H1 (cell line): Measurements from ENCODE around the gene VAMP2. TPM values are rescaled to one million over a fixed set of nuclear protein-coding genes. Genes with fewer than 3 reads are reported as not detected.

Experiments used
- CTCF ChIA-PET: fragments of 300-600 bp; sonication (Branson Sonifier 250); formaldehyde crosslinking; loops from one replicate; lab custom pipeline; 2021; ENCODE audit not compliant: partially characterized antibody; lab: Charles Lee
- POLR2A ChIA-PET: fragments of 300-600 bp; sonication (Branson Sonifier 250); formaldehyde crosslinking; loops from one replicate; lab custom pipeline; 2021; ENCODE audit warnings: inconsistent platforms; ENCODE audit not compliant: partially characterized antibody; lab: Charles Lee
- DNase-seq, 2 experiments: peaks; one replicate each; pipeline versions ENCODE4 v3.0.0 to v3.0.0-alpha.2; 2010 to 2022; ENCODE audit warnings: low spot score in 2 of 2, low read depth in 1 of 2, mixed read lengths in 1 of 2
- FAIRE-seq: peaks from 2 replicates; lab custom pipeline; 2011; peaks lifted over from hg19 to GRCh38; lab: Jason Lieb, UNC
- H2AFZ ChIP-seq: 2 replicates; pipeline ENCODE4 v1.8.1; 2012; ENCODE audit warnings: low read length, inconsistent platforms
- H2AK5ac ChIP-seq: 2 replicates; pipeline ENCODE4 v1.6.1; 2013; ENCODE audit warnings: low read depth, low read length
- H2BK120ac ChIP-seq: replicated peaks from 2 replicates; pipeline ENCODE3; 2013; ENCODE audit warnings: low read depth, low read length, inconsistent platforms
- H2BK12ac ChIP-seq: 2 replicates; pipeline ENCODE4 v1.6.1; 2013; ENCODE audit warnings: low read depth, low read length
- H2BK15ac ChIP-seq: 2 replicates; pipeline ENCODE4 v1.6.1; 2013; ENCODE audit warnings: low read length
- H2BK20ac ChIP-seq: 2 replicates; pipeline ENCODE4 v1.6.1; 2013; ENCODE audit warnings: low read length
- H2BK5ac ChIP-seq: 2 replicates; pipeline ENCODE4 v1.6.1; 2013; ENCODE audit warnings: low read depth, low read length
- H3K14ac ChIP-seq: 2 replicates; pipeline ENCODE4 v1.6.1; 2013; ENCODE audit warnings: inconsistent platforms; ENCODE audit not compliant: insufficient read length
- H3K18ac ChIP-seq: 2 replicates; pipeline ENCODE4 v1.6.1; 2013; ENCODE audit warnings: low read length; ENCODE audit errors: extremely low read depth
- H3K23ac ChIP-seq: 2 replicates; pipeline ENCODE4 v1.6.1; 2013; ENCODE audit warnings: inconsistent platforms; ENCODE audit not compliant: insufficient read length
- H3K23me2 ChIP-seq: 2 replicates; pipeline ENCODE4 v1.6.1; 2013; ENCODE audit warnings: low read depth, low read length
- H3K27ac ChIP-seq: 2 replicates; pipeline ENCODE4 v1.6.1; 2011; ENCODE audit warnings: low read depth, low read length, inconsistent platforms
- H3K27me3 ChIP-seq, 4 experiments: replicated peaks in 1 of 4; 1 replicate in 1 of 4; 2 replicates in 3 of 4; pipeline versions ENCODE4 v1.6.1 to v1.8.1; 2011 to 2013; ENCODE audit warnings: low read length in 3 of 4, mild to moderate bottlenecking in 3 of 4, inconsistent platforms in 2 of 4, mixed read lengths in 2 of 4, moderate library complexity in 1 of 4; ENCODE audit not compliant: control insufficient read depth in 3 of 4, insufficient read depth in 3 of 4; ENCODE audit errors: extremely low read depth in 1 of 4
- H3K36me3 ChIP-seq, 4 experiments: 2 replicates each; pipeline versions ENCODE4 v1.6.1 to v1.8.1; 2011 to 2013; ENCODE audit warnings: mild to moderate bottlenecking in 4 of 4, low read length in 3 of 4, moderate library complexity in 2 of 4, control low read depth in 1 of 4, inconsistent platforms in 1 of 4; ENCODE audit not compliant: insufficient read depth in 4 of 4, control insufficient read depth in 2 of 4
- H3K4ac ChIP-seq: replicated peaks from 2 replicates; pipeline ENCODE3; 2013; ENCODE audit warnings: low read length, low read depth, mixed read lengths, inconsistent platforms; ENCODE audit not compliant: insufficient read length
- H3K4me1 ChIP-seq, 4 experiments: replicated peaks in 1 of 4; 1 replicate in 1 of 4; 2 replicates in 3 of 4; pipeline versions ENCODE4 v1.6.1 to v1.8.1; 2011 to 2013; ENCODE audit warnings: low read length in 3 of 4, inconsistent platforms in 2 of 4, mixed read lengths in 1 of 4; ENCODE audit not compliant: insufficient read depth in 4 of 4, control insufficient read depth in 3 of 4
- H3K4me2 ChIP-seq, 2 experiments: 2 replicates each; pipeline versions ENCODE4 v1.6.1 to v1.8.1; 2011 to 2013; ENCODE audit warnings: low read depth in 2 of 2, low read length in 2 of 2, control low read depth in 1 of 2, inconsistent platforms in 1 of 2, mild to moderate bottlenecking in 1 of 2; ENCODE audit not compliant: insufficient read depth in 1 of 2
- H3K4me3 ChIP-seq, 4 experiments: fragments of 200-600, 300-600 bp in 1 of 4; sonication (generic), shearing (Covaris generic), sonication (Bioruptor Twin) in 1 of 4; 2 replicates each; pipeline versions ENCODE4 v1.5.1 to v1.8.1; 2011 to 2016; ENCODE audit warnings: low read length in 4 of 4, low read depth in 3 of 4, control low read depth in 2 of 4, inconsistent platforms in 2 of 4, mild to moderate bottlenecking in 2 of 4, mixed read lengths in 1 of 4, moderate library complexity in 1 of 4; ENCODE audit not compliant: insufficient read depth in 2 of 4; ENCODE audit errors: extremely low read depth in 1 of 4
- H3K56ac ChIP-seq: replicated peaks from 2 replicates; pipeline ENCODE3; 2013; ENCODE audit warnings: low read depth, mild to moderate bottlenecking, mixed read lengths, low read length, inconsistent platforms; ENCODE audit not compliant: insufficient read length
- H3K79me1 ChIP-seq: 2 replicates; pipeline ENCODE4 v1.6.1; 2013; ENCODE audit warnings: low read depth, low read length, control low read depth
- H3K79me2 ChIP-seq, 2 experiments: 2 replicates each; pipeline versions ENCODE4 v1.6.1 to v1.8.1; 2012 to 2013; ENCODE audit warnings: low read length in 2 of 2, mild to moderate bottlenecking in 2 of 2, inconsistent platforms in 1 of 2; ENCODE audit not compliant: insufficient read depth in 2 of 2, control insufficient read depth in 1 of 2
- H3K9ac ChIP-seq, 4 experiments: replicated peaks in 1 of 4; 1 replicate in 1 of 4; 2 replicates in 3 of 4; pipeline versions ENCODE4 v1.6.1 to v1.8.1; 2011 to 2013; ENCODE audit warnings: low read depth in 3 of 4, low read length in 3 of 4, control low read depth in 2 of 4, mild to moderate bottlenecking in 2 of 4, moderate library complexity in 2 of 4, inconsistent platforms in 1 of 4; ENCODE audit errors: extremely low read depth in 1 of 4
- H3K9me3 ChIP-seq, 2 experiments: 2 replicates each; pipeline versions ENCODE4 v1.6.1 to v1.8.1; 2012 to 2013; ENCODE audit warnings: mild to moderate bottlenecking in 2 of 2, moderate library complexity in 2 of 2, control low read depth in 1 of 2, inconsistent platforms in 1 of 2, low read depth in 1 of 2, low read length in 1 of 2, mixed read lengths in 1 of 2; ENCODE audit not compliant: insufficient read depth in 2 of 2
- H4K20me1 ChIP-seq, 2 experiments: replicated peaks in 1 of 2; 2 replicates each; pipeline versions ENCODE3 to v1.8.1; 2011 to 2013; ENCODE audit warnings: inconsistent platforms in 2 of 2, low read length in 2 of 2, mild to moderate bottlenecking in 1 of 2; ENCODE audit not compliant: insufficient read depth in 2 of 2, control insufficient read depth in 1 of 2
- H4K5ac ChIP-seq: 2 replicates; pipeline ENCODE4 v1.6.1; 2013; ENCODE audit warnings: low read length, low read depth, mixed read lengths, inconsistent platforms; ENCODE audit not compliant: insufficient read length
- H4K8ac ChIP-seq: 2 replicates; pipeline ENCODE4 v1.8.0; 2013; ENCODE audit warnings: mild to moderate bottlenecking, moderate library complexity, low read length, inconsistent platforms; ENCODE audit not compliant: insufficient read depth; ENCODE audit errors: extremely low read depth
- H4K91ac ChIP-seq: replicated peaks from 2 replicates; pipeline ENCODE3; 2013; ENCODE audit warnings: low read length, mixed read lengths, inconsistent platforms; ENCODE audit not compliant: insufficient read length
- POLR2A ChIP-seq, 2 experiments: IDR thresholded peaks; 1 replicate in 1 of 2; 2 replicates in 1 of 2; pipeline ENCODE4 v1.6.1; 2011; ENCODE audit warnings: low read depth in 2 of 2, low read length in 2 of 2, mild to moderate bottlenecking in 2 of 2; ENCODE audit errors: control extremely low read depth in 1 of 2
- SUZ12 ChIP-seq: fragments of 200-600 bp; sonication (generic); IDR thresholded peaks from 2 replicates; pipeline ENCODE4 v1.6.1; 2012; ENCODE audit warnings: mild to moderate bottlenecking, inconsistent platforms, low read length, moderate library complexity, mixed read lengths
- WGBS, 2 experiments: shearing (Covaris generic) in 1 of 2; methylation state at CpG; one replicate each; pipeline versions ENCODE4 v1.1.6 to v1.1.7; 2013 to 2015; ENCODE audit warnings: low lambda C conversion rate in 2 of 2, mixed read lengths in 2 of 2, inconsistent platforms in 1 of 2, low coverage in 1 of 2, missing lambda C conversion rate in 1 of 2; ENCODE audit not compliant: insufficient replicate concordance in 2 of 2, insufficient coverage in 1 of 2, insufficient read length in 1 of 2; ENCODE audit errors: extremely low coverage in 1 of 2, missing lambda C conversion rate in 1 of 2; 5-methylcytosine and 5-hydroxymethylcytosine counted together
- polyA plus RNA-seq, 7 experiments: library from polyadenylated mRNA; depleted of rRNA in 3 of 7; stranded (reverse) in 5 of 7; unstranded in 2 of 7; fragments of >200 nt in 5 of 7; fragments of 200-250 nt in 2 of 7; gene quantifications; 1 replicate in 5 of 7; 2 replicates in 1 of 7; 4 replicates in 1 of 7; pipeline versions ENCODE4 v1.2.1 to v1.2.3, GENCODE V29; 2011 to 2013; ENCODE audit warnings: missing spikeins in 2 of 7, mixed read lengths in 2 of 7
- total RNA-seq: library from RNA; stranded (reverse); fragmentation: NEBNext Ultra II Directional; extraction: Animal tissue kit (Norgen Biotek cat#: 25700); gene quantifications from 2 replicates; pipeline ENCODE4 v1.2.1, GENCODE V29; 2021
- TF ChIP-seq, protein P1 (sequence below): IDR thresholded peaks from 2 replicates; pipeline ENCODE4 v1.6.1; 2012; ENCODE audit warnings: inconsistent platforms

VAMP2 gene
- total and polyA plus RNA-seq, 2 of the 8 experiments (the other 6 are each of a cell fraction or from before 2014, with no cell fraction given), result 19.3 to 20.5 TPM

DNA sequence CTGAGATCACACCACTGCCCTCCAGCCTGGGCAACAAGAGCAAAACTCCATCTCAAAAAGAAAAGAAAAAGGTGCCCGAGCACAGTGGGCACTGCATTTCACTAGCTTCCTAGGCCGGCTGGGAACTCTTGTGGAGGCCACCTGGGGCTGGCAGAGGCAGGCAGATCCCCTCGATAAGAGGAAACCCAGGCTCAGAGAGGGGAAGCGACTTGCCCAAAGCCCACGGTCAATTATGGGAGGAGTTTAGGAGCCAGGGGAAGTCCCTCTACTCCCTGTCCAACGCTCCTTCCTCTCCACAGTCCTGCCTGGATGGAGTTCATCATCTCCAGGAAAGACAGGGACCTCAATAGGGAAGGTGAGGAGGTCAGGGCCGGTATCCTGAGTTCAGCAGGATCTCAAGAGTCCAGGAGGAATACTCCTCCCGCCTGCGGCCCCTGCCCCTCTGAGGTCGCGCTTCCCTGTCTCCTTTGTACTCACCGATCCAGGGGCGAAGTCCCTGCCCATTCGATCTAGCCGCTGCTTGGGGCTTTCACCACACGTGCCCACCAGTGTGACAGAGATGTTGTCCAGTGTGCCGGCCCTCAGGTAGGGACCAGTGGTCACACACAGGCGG lies 45.3 kb downstream of the VAMP2 start:
- H2BK15ac ChIP-seq, result no peak overlapping the region
- no peaks in the 10 kb centered on the region for H3K9me3 ChIP-seq
- no peak overlapping the region for H3K27ac ChIP-seq
- H3K4me3 ChIP-seq, result peak overlapping the region; percentile 75 to 89 (median 82)
- peak overlapping the region; percentile 44; the same call in 1 of the 2 replicates for H2AFZ ChIP-seq
- no peak for DNase-seq
- H4K8ac ChIP-seq, result no peak overlapping the region
- H2BK12ac ChIP-seq, result no peak overlapping the region
- H3K79me2 ChIP-seq, result no peaks in the 10 kb centered on the region
- H2BK20ac ChIP-seq, result 0 out of 2 replicates have a peak overlapping the region, but pooled peaks have one; percentile 32
- H4K91ac ChIP-seq, result no peak overlapping the region
- H4K5ac ChIP-seq, result no peak overlapping the region
- WGBS, 2 experiments, result 9% methylated on average over 18 of the region's 18 CpGs; no CpG with 5 or more reads in 1 of the 2 experiments
- peaks cover 1 to 3% of the 10 kb centered on the region in 2 experiments for H4K20me1 ChIP-seq
- H2BK5ac ChIP-seq, result no peak overlapping the region
- H3K4ac ChIP-seq, result no peak overlapping the region
- H3K27me3 ChIP-seq, result peaks cover 14 to 46% (median 38%) of the 10 kb centered on the region in 4 experiments
- FAIRE-seq, result no peak
- H2AK5ac ChIP-seq, result no peak overlapping the region
- peaks cover 22% of the 10 kb centered on the region for H3K23me2 ChIP-seq
- H3K4me2 ChIP-seq, result peak overlapping the region; percentile 88 to 100
- no peak overlapping the region for H2BK120ac ChIP-seq
- H3K14ac ChIP-seq, result no peak overlapping the region
- H3K79me1 ChIP-seq, result no peaks in the 10 kb centered on the region
- H3K23ac ChIP-seq, result no peak overlapping the region
- no peak overlapping the region for H3K56ac ChIP-seq
- H3K9ac ChIP-seq, result no peak overlapping the region; a peak in 1 of 7 replicates
- ChIA-PET POLR2A (interaction anchor here (0.9 to 2.9 kb wide), 6 partner anchors 16 to 103 kb away, joined by 3 to 11 read pairs (median 3); no protein-coding TSS in a partner anchor), CTCF (interaction anchor here (0.6 to 23.3 kb wide), 15 partner anchors 8 to 293 kb away, joined by 3 to 501 read pairs (median 4); partner anchors contain the start of genes ALOX12B and TMEM107)
- peaks cover 0 to 8% (median 4%) of the 10 kb centered on the region in 4 experiments; a peak in 5 of 7 replicates for H3K4me1 ChIP-seq
- H3K18ac ChIP-seq, result no peak overlapping the region
- H3K36me3 ChIP-seq, result no peaks in the 10 kb centered on the region
- TF ChIP-seq SUZ12, result peak; percentile 73; the same call in 1 of the 2 replicates
- TF ChIP-seq, protein P1, sequence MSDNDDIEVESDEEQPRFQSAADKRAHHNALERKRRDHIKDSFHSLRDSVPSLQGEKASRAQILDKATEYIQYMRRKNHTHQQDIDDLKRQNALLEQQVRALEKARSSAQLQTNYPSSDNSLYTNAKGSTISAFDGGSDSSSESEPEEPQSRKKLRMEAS, result peak; percentile 31; the same call in 1 of the 2 replicates
- no peak for TF ChIP-seq POLR2A (IDR thresholded peaks at IDR 0.05; ENCODE audit: control extremely low read depth in 1 of 2, low read depth in 2 of 2, low read length in 2 of 2)
